ENCODE data around the gene GJC2.

The GJC2 gene

GRCh38 chr1:228152918-228153258 is 3.2 kb downstream of the GJC2 start:
- Histone ChIP-seq H3K27ac (no peak overlapping the region), H3K27me3 (replicated peaks) (peaks cover 2% of the 10 kb centered on the region), H3K4me3 (ENCODE audit: low read depth, low read length) (no peak overlapping the region), H3K36me3 (replicated peaks) (peaks cover 9% of the 10 kb centered on the region)
- no peak for TF ChIP-seq CTCF (IDR thresholded peaks at IDR 0.05; ENCODE audit: low read depth, low read length, missing control alignments)
- DNase-seq: no peak
- in situ Hi-C loops (cut with HindIII; ENCODE audit: low pct_ligation_motif_present, low sequenced_read_pairs): no loop called here

DNA sequence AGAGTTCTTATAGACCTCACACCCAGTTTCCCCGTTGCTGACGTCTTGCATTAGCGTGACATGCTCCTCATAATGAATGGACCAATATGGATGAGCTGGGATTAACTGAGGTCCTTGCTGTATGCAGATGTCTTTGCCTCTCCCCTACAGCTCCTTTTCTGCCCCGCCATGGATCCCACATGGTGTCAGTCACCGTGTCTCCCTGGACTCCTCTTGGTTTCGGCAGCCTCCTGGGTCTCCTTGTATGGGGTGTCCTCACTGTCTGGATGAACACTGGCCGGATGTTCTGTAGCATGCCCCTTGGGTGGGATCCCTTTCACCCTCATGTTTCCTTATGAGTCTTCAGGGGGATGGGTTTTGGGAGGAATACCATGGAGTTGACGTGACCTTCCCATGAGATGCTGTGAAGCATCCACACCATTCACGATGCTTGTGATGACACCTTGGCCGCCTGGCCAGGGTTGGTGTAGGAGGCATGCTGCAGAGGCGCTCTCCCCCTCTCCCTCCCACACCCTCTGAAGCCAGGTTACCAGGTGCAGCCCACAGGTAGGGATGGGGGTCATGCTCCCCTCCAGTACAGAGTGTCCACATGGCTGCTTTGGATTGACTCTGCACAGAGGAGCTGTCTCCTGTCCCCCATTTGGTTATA is 4.4 kb downstream of the GJC2 start:
- Histone ChIP-seq H3K27ac (no peak overlapping the region), H3K27me3 (replicated peaks) (peaks cover 11% of the 10 kb centered on the region), H3K4me3 (ENCODE audit: low read depth, low read length) (no peak overlapping the region), H3K36me3 (replicated peaks) (no peaks in the 10 kb centered on the region)
- no peak for DNase-seq
- no peak for TF ChIP-seq CTCF (IDR thresholded peaks at IDR 0.05; ENCODE audit: low read depth, low read length, missing control alignments)
- in situ Hi-C loops (cut with HindIII; ENCODE audit: low pct_ligation_motif_present, low sequenced_read_pairs): no loop called here

DNA sequence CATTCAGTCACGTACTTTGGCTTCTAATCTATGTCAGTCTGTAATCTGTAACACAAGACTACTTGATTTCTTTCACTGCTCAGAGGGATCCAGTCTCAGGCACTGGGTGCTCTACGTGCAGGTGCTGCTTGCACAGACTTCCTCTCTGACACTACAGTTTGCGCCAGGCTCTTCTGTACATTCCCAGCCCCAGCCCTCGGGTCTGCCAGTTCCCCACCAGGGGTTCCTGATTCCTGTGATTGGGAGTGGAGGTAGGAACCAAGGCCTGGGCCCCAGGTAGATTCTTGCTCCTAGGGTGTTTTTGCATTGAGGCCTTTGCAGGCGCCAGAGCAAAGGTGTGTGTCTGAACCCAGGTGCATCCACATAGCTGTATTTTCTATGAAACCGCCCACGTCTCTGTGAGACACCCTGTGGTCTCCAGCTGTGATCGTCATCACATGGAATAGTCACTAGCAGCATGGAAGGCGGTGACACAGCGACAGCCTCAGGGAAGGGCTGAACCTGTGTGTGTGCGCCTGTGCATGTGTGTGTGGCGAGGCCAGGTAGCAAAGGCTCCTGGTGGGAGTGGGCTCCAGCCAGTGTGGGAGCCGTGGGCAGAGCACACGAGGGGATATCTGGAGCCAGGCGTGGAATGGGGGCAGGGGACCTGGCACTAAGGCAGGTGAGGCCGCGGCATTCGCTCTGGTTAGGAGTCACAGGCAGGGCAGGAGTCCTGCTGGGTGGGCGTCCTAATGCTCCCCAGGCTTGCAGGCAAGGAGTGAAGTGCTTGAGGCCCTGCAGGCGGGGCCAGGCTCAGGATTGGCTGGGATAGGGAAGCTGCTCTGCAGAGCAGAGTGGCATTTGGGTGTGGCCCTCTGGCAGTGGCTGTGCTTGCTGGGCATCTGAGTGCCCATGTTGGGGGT is 5.2 kb downstream of the GJC2 start:
- in situ Hi-C loops (cut with HindIII; ENCODE audit: low pct_ligation_motif_present, low sequenced_read_pairs): no loop called here
- Histone ChIP-seq H3K27me3 (replicated peaks) (peaks cover 13% of the 10 kb centered on the region), H3K27ac (no peak overlapping the region), H3K36me3 (replicated peaks) (no peaks in the 10 kb centered on the region), H3K4me3 (ENCODE audit: low read depth, low read length) (no peak overlapping the region)
- no peak for DNase-seq
- no peak for TF ChIP-seq CTCF (IDR thresholded peaks at IDR 0.05; ENCODE audit: low read depth, low read length, missing control alignments)

- no peak for DNase-seq
- Histone ChIP-seq H3K4me3 (ENCODE audit: low read depth, low read length) (no peak overlapping the region), H3K36me3 (replicated peaks) (no peaks in the 10 kb centered on the region), H3K27me3 (replicated peaks) (peaks cover 13% of the 10 kb centered on the region), H3K27ac (no peak overlapping the region)
- in situ Hi-C loops (cut with HindIII; ENCODE audit: low pct_ligation_motif_present, low sequenced_read_pairs): no loop called here
- TF ChIP-seq CTCF (IDR thresholded peaks at IDR 0.05; ENCODE audit: low read depth, low read length, missing control alignments): no peak
Measured at GRCh38 chr1:228155596-228156514, 6.1 kb downstream of the GJC2 start.

GRCh38 chr1:228156515-228156881 is 6.8 kb downstream of the GJC2 start:
- in situ Hi-C loops (cut with HindIII; ENCODE audit: low pct_ligation_motif_present, low sequenced_read_pairs): no loop called here
- peaks cover 13% of the 10 kb centered on the region for H3K27me3 ChIP-seq (replicated peaks)
- no peak for DNase-seq
- H3K27ac ChIP-seq: no peak overlapping the region
- no peak for TF ChIP-seq CTCF (IDR thresholded peaks at IDR 0.05; ENCODE audit: low read depth, low read length, missing control alignments)
- H3K4me3 ChIP-seq (ENCODE audit: low read depth, low read length): no peak overlapping the region
- H3K36me3 ChIP-seq (replicated peaks): no peaks in the 10 kb centered on the region

Measured in brain microvascular endothelial cell (primary cell).